Activated gamma-delta T cell treated with Interleukin-2 at 50 U/mL for 16 hours (primary cell): Measurements from ENCODE around the gene TMEM185A.
"Not testable (repeated sequence)": the region's sequence is repeated elsewhere in the genome, so short reads cannot be mapped to it uniquely, and the experiment has no call there.

Source experiments
- DNase-seq: peaks from one replicate; pipeline ENCODE4 v3.0.0-alpha.2; 2020

Gene TMEM185A

GRCh38 chrX:149631234-149632165, at the start of gene TMEM185A:
Gene TMEM185A (minus strand): TSS chrX:149631792. CDS start chrX:149631580, 212 bp downstream.
- peak; percentile 66 for DNase-seq

GRCh38 chrX:149681182-149681581, 49.6 kb upstream of the TMEM185A start:
- DNase-seq: no peak

GRCh38 chrX:149679164-149679678, 47.6 kb upstream of the TMEM185A start:
- DNase-seq: not testable (repeated sequence)

GRCh38 chrX:149675554-149675953, 44.0 kb upstream of the TMEM185A start:
- not testable (repeated sequence) for DNase-seq

GRCh38 chrX:149675088-149675487, 43.5 kb upstream of the TMEM185A start:
- DNase-seq: not testable (repeated sequence)

GRCh38 chrX:149660613-149661012, 29.0 kb upstream of the TMEM185A start:
- DNase-seq: not testable (repeated sequence)

GRCh38 chrX:149656260-149656884, 24.8 kb upstream of the TMEM185A start:
- not testable (repeated sequence) for DNase-seq

- no peak for DNase-seq
These were observed 20.8 kb upstream of the TMEM185A start for GRCh38 chrX:149652232-149652981.

- DNase-seq: no peak
These were observed 18.6 kb upstream of the TMEM185A start for GRCh38 chrX:149650162-149650561.

- DNase-seq: no peak
These were observed 17.3 kb upstream of the TMEM185A start for GRCh38 chrX:149648932-149649331.

GRCh38 chrX:149647505-149647904, 15.9 kb upstream of the TMEM185A start:
- no peak for DNase-seq

- DNase-seq: no peak
These were observed 11.9 kb upstream of the TMEM185A start for GRCh38 chrX:149643496-149643895.

- DNase-seq: no peak
These were observed 10.2 kb upstream of the TMEM185A start for GRCh38 chrX:149641835-149642234.

GRCh38 chrX:149641432-149641831, 9.8 kb upstream of the TMEM185A start:
- DNase-seq: no peak

- no peak for DNase-seq
These were observed 8.0 kb upstream of the TMEM185A start for GRCh38 chrX:149639568-149639967.

GRCh38 chrX:149638860-149639259, 7.3 kb upstream of the TMEM185A start:
- DNase-seq: no peak

GRCh38 chrX:149633511-149633910, 1.9 kb upstream of the TMEM185A start:
- no peak for DNase-seq

GRCh38 chrX:149630681-149631233, 835 bp downstream of the TMEM185A start:
- no peak for DNase-seq

- DNase-seq: no peak
These were observed 1.7 kb downstream of the TMEM185A start for GRCh38 chrX:149629730-149630387.

- no peak for DNase-seq
These were observed 2.8 kb downstream of the TMEM185A start for GRCh38 chrX:149628768-149629167.

- DNase-seq: no peak
These were observed 3.3 kb downstream of the TMEM185A start for GRCh38 chrX:149628280-149628679.

GRCh38 chrX:149626829-149627228, 4.8 kb downstream of the TMEM185A start:
- not testable (repeated sequence) for DNase-seq
